ENCODE measurements around the gene TMEM253.

Gene TMEM253

DNA sequence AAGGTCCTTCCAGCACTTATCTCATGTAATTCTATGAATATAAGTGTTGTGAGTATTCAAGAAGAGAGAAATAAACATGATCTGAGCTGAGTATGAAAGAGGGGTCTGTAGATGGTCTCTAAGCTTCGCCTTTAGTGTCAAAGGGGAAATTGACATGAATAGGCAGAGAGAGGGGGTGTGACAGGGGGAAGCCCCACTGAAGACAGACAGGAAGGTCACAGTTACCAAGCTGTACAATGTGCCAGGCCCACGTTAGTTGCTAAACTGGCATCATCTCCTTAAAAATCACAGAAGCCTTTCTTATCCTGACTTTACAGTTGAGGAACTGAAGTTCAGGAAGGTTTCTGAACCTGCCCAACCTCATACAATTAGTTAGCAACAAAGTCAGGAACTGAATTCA lies 23.2 kb upstream of the TMEM253 start:
- DNase-seq (ENCODE audit: low read depth) = no peak
- TF ChIP-seq CTCF (IDR thresholded peaks at IDR 0.05; ENCODE audit: low read depth, low read length, missing control alignments) = no peak
- no peak overlapping the region for H3K4me3 ChIP-seq (ENCODE audit: low read depth, low read length)

- H3K4me3 ChIP-seq (ENCODE audit: low read depth, low read length) = no peak overlapping the region
- no peak for DNase-seq (ENCODE audit: low read depth)
- TF ChIP-seq CTCF (IDR thresholded peaks at IDR 0.05; ENCODE audit: low read depth, low read length, missing control alignments) = no peak
Measured at GRCh38 chr14:21078287-21078686, 22.6 kb upstream of the TMEM253 start.

- DNase-seq (ENCODE audit: low read depth) = no peak
- H3K4me3 ChIP-seq (ENCODE audit: low read depth, low read length) = no peak overlapping the region
- TF ChIP-seq CTCF (IDR thresholded peaks at IDR 0.05; ENCODE audit: low read depth, low read length, missing control alignments) = no peak
Measured at GRCh38 chr14:21078726-21079125, 22.1 kb upstream of the TMEM253 start.

GRCh38 chr14:21081521-21082142 lies 19.2 kb upstream of the TMEM253 start:
- no peak for DNase-seq (ENCODE audit: low read depth)
- H3K4me3 ChIP-seq (ENCODE audit: low read depth, low read length) = no peak overlapping the region
- no peak for TF ChIP-seq CTCF (IDR thresholded peaks at IDR 0.05; ENCODE audit: low read depth, low read length, missing control alignments)

- DNase-seq (ENCODE audit: low read depth) = no peak
- no peak for TF ChIP-seq CTCF (IDR thresholded peaks at IDR 0.05; ENCODE audit: low read depth, low read length, missing control alignments)
Measured at GRCh38 chr14:21083565-21084325, 17.1 kb upstream of the TMEM253 start.

GRCh38 chr14:21084396-21084795 lies 16.5 kb upstream of the TMEM253 start:
- no peak for TF ChIP-seq CTCF (IDR thresholded peaks at IDR 0.05; ENCODE audit: low read depth, low read length, missing control alignments)
- DNase-seq (ENCODE audit: low read depth) = no peak
- H3K4me3 ChIP-seq (ENCODE audit: low read depth, low read length) = no peak overlapping the region

More at GRCh38 chr14:21083565-21084325, 17.1 kb upstream of the TMEM253 start:
- H3K4me3 ChIP-seq (ENCODE audit: low read depth, low read length) = no peak overlapping the region
